LHCN-M2 (cell line): Measurements from ENCODE around the gene MAPKAPK2. TPM values are rescaled to one million over a fixed set of nuclear protein-coding genes. Genes with fewer than 3 reads are reported as not detected.
A peak's percentile ranks its signal among the peaks of the same experiment; 100 is the strongest.
"Not testable (repeated sequence)": the region's sequence is repeated elsewhere in the genome, so short reads cannot be mapped to it uniquely, and the experiment has no call there.

Source experiments
- DNase-seq: peaks from one replicate; pipeline ENCODE4 v3.0.0-alpha.2; 2012; ENCODE audit warnings: low read depth
- polyA plus RNA-seq: library from polyadenylated mRNA; unstranded; fragments of >200 nt; gene quantifications from one replicate; pipeline ENCODE4 v1.2.1, GENCODE V29; 2012; ENCODE audit warnings: missing spikeins
- total RNA-seq: library from RNA; depleted of rRNA; stranded (reverse); fragments of >200 nt; gene quantifications from 2 replicates; pipeline ENCODE4 v1.2.3, GENCODE V29; 2014; rRNA removed

The MAPKAPK2 gene
- 41.7 and 49.4 TPM in 2 replicates for total RNA-seq
- polyA plus RNA-seq: 68.7 TPM

- DNase-seq: peak; percentile 56
These were observed at the start of gene MAPKAPK2 for GRCh38 chr1:206684478-206685333. Gene MAPKAPK2 (plus strand): TSS chr1:206684905. CDS start chr1:206685230, 325 bp downstream.

DNA sequence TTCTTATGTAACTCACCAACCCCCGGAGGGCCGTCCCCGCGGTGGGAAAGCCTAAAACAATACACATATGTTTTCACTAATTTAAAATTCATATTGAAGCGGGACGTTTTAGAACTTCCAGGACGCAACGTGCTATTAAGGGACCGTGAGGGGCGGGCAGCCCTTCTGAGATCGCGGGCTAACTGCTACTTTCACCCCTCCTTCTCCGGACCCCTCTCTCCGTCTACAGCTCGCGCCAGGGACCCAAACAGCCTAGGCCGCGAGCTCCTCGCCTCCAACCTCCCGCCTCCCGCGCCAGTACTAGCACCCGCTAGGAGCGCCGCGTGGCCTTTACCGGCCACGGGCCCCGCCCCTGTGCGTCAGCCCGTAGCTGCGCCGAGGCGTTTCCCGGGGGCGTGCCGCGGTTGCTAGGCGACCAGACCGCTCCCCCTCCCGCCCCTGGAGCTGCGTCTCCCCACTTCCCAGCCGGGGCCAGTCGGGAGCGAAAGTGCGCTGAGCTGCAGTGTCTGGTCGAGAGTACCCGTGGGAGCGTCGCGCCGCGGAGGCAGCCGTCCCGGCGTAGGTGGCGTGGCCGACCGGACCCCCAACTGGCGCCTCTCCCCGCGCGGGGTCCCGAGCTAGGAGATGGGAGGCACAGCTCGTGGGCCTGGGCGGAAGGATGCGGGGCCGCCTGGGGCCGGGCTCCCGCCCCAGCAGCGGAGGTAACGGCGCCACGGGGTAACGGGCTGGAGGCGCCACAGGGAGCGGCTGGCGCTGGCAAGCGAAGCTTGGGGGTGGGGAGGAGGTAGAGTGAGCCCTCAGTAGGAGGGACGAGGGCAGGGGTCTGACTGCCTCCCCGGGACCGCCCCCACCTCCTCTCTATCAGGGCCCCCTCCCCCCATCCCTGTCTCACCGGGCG is 49.4 kb upstream of the MAPKAPK2 start, which contains the start of gene DYRK3:
Gene DYRK3 (plus strand): TSS at position 457 of the 898 bp plus-strand sequence. CDS start 168 bp downstream, at position 625.
- peak; percentile 92 for DNase-seq

- no peak for DNase-seq
These were observed 48.7 kb upstream of the MAPKAPK2 start for GRCh38 chr1:206635978-206636345.

GRCh38 chr1:206636671-206637070 is 48.0 kb upstream of the MAPKAPK2 start:
- no peak for DNase-seq

DNA sequence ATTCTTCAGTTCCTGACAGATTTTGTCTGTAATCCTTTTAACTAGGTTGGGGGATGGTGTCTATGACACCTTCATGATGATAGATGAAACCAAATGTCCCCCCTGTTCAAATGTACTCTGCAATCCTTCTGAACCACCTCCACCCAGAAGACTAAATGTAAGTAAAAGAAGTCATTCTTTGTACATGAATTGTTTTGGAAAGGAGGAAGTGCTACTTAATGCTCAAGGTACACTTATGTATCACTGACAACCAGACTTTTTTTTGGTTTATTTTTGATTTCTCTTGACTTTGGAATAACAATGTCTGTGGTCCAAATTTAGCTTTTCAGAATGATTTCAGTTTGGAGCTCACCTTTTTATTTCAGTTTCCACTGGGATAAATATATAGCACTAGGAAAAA is 47.1 kb upstream of the MAPKAPK2 start:
- no peak for DNase-seq

DNA sequence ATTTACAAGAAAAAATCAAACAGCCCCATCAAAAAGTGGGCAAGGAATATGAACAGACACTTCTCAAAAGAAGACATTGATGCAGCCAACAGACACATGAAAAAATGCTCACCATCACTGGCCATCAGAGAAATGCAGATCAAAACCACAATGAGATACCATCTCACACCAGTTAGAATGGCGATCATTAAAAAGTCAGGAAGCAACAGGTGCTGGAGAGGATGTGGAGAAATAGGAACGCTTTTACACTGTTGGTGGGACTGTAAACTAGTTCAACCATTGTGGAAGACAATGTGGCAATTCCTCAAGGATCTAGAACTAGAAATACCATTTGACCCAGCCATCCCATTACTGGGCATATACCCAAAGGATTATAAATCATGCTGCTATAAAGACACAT is 42.6 kb upstream of the MAPKAPK2 start:
- not testable (repeated sequence) for DNase-seq

DNA sequence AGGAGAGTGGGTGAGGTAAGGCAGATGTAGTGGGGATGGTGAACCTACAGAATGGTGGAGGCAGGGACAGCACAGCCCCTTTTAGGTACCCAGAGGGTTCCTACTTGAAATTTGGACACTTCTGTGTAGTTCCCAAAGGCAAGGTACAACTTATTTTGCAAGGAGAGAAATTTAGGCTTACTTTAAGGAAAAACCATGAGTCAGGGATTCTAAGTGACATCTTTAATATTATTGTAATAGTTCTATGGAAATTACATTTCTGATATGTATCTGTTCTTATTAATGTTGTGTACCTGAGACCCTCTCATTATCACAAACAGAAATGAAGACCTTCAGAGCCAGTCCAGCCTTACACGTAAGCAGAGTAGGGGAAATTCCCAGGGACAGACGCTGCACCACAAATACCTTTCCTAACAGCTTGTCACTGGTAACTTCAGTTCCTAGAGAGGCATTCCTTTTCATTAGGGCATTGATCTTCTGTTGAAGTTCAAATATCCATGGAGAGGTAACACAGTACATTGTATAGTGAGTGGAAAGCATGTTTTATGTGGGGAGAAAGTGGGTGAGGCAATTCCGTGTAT is 41.5 kb upstream of the MAPKAPK2 start:
- no peak for DNase-seq

DNA sequence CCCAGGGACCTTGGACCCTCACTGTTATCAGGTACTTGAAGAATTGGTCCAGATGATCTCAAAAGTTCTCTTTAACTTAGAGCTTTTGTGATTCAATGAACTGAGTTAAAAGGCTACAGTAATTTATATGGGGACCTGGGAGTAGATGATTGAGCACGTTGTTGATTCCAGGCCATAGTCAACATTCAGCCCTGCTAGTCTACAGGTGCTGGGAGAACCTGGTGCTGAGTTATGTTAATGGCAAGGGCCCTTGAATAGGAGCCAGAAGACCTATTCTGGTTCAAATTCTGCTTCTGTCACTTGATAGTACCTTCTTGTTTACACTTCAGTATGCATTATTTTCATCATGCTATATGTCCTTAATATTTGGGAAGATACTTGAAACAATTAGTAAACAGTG is 38.2 kb upstream of the MAPKAPK2 start:
- DNase-seq: no peak

- no peak for DNase-seq
These were observed 37.5 kb upstream of the MAPKAPK2 start for GRCh38 chr1:206647224-206647623.

DNA sequence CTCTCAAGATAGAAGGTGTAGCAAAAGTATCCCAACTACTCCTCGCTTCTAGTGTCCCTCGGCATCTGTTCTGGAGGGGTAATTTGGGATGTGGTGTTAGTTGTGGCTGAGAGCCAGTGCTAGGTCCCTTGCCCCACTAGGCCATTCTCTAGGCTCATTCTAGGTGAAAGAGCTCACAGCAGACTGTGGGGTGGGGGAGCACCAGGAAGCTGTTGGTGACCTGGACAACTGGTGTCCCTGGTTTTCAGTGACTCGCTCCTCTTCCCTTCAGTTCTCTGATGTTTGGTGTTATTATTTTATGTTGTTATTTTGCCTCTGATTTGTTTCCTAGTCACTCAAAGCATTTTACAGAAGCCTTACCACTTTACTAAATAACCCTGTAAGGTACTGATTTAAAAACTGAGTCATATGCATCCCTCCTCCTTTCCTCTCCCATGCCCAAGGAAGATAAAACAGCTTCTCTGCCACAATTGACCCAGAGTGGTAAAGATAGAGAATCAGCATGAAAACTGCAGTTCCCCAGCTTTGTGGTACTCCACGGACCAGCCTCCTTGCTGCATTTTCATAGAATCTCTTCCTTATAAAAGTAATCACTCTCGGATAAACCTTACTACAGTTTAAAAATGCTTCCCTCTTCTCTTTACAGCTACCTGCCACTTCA is 35.3 kb upstream of the MAPKAPK2 start:
- DNase-seq: peak; percentile 45

GRCh38 chr1:206651014-206651413 is 33.7 kb upstream of the MAPKAPK2 start:
- no peak for DNase-seq

- peak; percentile 31 for DNase-seq
These were observed 32.5 kb upstream of the MAPKAPK2 start for GRCh38 chr1:206651958-206652890.

DNA sequence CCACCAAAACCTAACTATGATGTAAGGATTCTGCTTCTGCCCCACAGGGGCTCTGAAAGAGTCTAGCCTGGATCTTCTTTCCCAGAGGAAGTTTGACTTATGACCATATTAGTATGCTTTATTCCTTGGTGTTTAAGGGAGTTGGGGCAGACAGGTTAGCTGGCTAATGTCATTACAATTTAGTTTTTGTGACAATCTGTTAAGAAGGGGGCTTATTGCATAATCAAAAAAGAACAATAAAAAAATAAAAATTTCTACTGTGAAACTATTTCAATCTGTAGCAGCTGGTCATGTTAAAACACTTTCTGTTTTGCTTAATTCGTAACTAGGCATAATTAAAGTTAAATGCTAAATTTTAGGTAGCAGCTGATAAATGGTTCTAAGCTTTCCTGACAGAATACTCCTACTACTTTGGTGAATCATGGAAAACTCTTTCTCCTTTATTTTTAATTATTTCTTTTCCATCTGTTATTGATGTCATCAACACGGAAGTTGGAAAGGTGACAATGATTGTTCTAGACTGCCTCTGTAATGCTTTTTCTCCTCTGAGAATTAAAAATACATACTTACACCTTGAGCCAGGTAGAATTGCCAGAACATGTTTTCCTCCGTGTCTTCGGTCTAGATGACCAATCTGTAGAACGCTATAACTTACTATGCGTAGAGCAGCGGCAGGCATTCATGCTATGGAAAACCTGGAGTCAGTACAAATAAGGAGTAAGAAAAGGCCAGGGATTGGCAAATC is 30.8 kb upstream of the MAPKAPK2 start:
- DNase-seq: no peak

DNA sequence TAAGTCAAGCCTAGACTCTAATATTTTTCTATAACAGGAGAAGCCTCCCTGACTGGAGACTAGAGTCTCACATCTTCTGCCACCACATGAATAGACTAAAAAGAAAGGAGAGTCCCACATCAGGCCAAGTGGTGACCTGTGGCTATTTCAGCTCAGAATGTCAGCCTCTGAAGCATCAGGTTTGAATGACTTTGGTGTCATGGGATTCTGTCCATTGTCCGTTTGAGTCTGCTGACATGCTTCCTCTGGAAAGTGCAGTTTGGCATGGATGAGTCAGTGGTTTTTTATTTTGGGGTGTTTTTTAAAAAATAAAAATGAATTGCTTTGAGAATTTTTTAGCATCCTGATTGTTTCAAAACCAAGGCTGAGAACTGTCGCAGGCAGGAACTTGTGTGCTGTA is 29.9 kb upstream of the MAPKAPK2 start:
- DNase-seq: no peak

DNA sequence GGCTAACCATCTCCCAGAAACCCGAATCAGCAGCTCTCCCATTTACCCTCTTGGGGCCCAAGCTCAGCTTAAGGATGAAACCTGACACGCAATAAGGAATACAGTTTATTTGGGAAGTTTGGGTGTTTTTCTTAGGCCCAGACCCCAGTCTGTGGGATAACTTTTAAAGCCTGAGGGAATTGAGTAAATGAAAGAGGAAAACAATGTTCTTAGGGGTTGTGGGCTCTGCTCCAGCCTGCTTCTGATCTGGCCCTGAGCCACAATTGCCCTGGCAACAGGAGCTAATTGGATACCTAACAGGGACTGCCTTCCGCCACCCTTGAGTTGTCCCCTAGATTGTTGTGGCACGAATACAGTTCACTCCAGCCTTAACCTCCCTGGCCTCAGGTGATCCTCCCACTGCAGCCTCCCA is 29.2 kb upstream of the MAPKAPK2 start:
- DNase-seq: no peak

GRCh38 chr1:206656936-206657335 is 27.8 kb upstream of the MAPKAPK2 start:
- no peak for DNase-seq

- no peak for DNase-seq
These were observed 27.0 kb upstream of the MAPKAPK2 start for GRCh38 chr1:206657751-206658150.

GRCh38 chr1:206658264-206658980 is 26.3 kb upstream of the MAPKAPK2 start:
- DNase-seq: peak; percentile 54

DNA sequence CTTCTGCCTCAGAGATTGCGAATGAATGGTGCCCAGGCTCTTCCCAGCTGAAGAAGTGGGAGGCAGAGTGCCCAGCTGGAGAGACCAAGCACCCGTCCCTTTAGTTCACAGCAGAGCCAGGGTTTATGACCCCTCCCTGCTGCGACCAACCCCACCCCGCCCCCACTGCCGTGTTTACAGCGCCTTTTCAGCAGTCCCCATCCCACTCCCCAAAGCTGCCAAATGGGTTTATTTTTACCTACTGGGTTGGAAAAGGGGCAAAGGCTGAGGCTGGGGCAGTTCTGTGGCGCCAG is 25.8 kb upstream of the MAPKAPK2 start:
- no peak for DNase-seq
